Activated T-cell treated with anti-CD3 and anti-CD28 coated beads, Interleukin-2, amount 50 U/mL, for 1 hour (primary cell): ENCODE results near the gene AHCTF1.
"Not testable (repeated sequence)": the region's sequence is repeated elsewhere in the genome, so short reads cannot be mapped to it uniquely, and the experiment has no call there.

Experiments
- DNase-seq: peaks from one replicate; pipeline ENCODE4 v3.0.0-alpha.2; 2020

The AHCTF1 gene

DNA sequence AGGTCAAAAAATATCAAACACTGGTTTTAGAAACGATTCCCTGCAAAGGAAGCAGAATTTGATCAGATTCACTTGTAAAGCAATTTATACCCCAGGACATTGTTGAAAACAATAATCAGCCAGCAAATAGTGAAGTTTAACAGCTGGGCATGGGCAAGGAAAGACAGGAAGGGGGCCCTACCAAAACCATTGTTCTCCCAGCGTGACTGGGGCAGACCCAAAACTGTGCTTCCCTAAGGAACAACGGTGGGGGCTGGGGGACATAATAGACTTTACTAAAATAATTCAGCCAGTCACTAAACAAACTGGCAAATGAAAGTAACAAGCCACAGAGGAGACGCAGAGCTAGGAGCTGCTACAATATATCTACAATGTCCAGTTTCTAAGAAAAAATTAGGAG is 100.2 kb downstream of the AHCTF1 start:
- no peak for DNase-seq

DNA sequence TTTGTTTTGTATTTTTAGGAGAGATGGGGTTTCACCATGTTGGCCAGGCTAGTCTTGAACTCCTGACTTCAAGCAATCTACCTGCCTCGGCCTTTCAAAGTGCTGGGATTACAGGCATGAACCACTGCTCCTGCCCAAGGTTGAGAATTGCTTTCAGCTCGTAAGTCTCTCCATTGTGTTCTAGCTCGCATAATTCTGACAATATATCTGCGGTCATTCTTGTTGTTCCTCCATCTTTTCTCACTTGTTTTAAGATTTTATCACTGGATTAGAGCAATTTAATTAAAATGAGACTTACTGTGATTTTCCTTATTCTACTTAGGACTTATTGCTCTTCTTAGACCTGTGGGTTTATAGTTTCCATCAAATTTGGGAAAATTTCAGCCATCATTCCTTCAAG is 102.9 kb downstream of the AHCTF1 start:
- DNase-seq, result no peak

DNA sequence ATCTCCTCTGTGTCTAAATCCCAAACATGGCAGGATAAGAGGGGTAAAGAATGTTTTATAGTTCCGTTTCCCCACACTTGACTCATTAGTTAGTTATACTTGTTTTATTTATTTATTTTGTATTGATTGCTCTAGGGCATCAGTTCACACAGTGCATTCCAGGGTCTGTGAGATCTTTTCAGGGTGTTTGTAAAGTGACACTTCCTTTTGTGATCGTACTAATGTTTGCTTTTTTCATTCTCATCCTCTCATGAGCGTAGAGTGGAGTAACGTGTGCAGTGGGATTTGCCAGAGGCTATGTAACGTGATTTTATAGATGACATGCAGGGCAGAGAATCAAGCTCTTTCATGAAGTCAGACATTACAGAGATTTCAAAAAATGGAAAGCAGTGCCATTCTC is 104.4 kb downstream of the AHCTF1 start:
- no peak for DNase-seq

DNA sequence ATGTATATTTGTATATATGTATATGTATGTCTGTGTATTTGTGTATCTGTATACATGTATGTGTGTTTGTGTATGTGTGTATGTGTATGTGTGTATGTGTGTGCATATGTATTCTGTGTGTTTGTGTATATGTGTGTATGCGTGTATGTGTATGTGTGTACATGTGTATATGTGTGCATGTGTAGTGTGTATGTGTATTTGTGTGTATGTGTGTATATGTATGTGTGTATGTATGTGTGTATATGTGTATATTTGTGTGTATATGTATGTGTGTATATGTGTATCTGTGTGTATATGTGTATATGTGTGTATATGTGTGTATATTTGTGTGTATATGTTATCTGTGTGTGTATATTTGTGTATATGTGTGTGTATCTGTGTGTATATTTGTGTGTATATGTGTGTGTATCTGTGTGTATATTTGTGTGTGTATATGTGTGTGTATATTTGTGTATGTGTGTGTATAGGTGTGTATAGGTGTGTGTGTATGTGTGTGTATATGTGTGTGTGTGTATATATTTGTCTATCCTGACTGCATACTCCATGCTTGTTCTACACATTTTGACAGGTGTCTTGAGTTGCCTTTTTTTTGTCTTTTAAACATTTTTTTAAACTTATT is 106.1 kb downstream of the AHCTF1 start:
- DNase-seq, result no peak

DNA sequence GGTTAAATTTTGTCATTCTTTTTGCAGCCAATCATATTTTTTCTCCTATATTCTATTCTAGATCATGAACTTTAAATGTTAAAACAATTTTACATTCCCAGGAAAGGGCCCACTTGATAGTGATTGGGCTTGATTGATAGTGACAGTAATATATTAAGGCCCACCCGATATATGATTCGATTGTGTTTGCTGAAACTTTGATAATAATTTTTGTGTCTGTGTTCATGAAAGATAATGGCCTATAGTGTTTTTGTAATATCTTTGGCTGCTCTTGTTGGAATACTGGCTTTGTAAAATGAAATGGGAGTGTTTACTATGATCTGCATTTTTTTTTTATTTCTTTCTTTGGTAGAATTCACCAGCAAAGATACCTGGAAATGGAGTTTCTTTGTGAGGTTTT is 107.2 kb downstream of the AHCTF1 start:
- no peak for DNase-seq

DNA sequence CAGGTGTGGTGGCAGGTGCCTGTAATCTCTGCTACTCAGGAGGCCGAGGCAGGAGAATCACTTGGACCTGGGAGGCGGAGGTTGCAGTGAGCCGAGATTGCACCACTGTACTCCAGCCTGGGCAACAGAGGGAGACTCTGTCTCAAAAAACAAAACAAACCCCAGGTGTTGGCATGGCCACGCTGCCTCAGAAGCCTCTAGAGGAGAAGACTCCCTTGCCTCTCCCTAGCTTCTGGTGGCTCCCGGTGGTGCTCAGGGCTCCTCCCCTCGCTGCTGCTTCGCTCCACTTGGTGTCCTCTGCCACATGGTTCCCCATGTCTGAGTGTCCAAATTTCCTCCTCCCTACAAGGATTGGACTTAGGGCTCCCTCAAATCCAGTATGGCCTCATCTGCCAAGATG is 109.6 kb downstream of the AHCTF1 start:
- DNase-seq, result not testable (repeated sequence)

DNA sequence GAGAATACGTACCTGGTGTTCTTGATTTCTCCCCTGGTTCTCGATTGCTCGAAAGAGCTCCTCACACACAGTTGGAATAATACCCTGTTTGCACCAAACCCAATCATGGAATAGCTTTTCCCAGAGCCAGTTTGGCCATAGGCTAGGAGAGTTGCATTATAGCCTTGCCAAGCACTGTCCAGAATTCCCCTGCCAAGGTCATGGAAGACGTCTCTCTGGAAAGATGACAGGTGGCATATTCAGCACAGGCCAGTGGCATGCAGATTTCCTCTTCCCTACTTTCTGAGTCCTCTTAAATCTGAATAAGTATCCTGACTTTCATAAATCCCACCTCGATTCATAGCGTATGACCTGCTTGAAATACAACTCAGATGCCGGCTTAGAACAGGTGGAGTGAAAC is 111.1 kb downstream of the AHCTF1 start:
- DNase-seq, result no peak

DNA sequence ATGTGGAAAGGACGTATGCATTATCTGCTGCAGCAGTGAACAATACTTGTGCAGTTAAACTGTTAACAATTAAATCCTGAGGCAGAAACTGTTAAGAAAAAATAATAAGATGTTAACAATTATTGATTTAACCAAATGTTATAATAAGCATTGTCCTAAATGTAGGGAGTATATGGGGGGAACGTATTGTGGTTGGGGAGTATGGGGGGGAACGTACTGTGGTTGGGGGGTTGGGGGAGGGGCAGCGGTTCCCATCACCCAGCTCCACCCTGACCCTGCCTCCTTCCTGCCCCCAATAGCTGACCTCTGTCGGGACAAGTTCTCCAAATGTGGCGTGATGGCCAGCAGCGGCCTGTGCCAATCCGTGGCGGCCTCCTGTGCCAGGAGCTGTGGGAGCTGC is 114.0 kb downstream of the AHCTF1 start:
- DNase-seq, result not testable (repeated sequence)

DNA sequence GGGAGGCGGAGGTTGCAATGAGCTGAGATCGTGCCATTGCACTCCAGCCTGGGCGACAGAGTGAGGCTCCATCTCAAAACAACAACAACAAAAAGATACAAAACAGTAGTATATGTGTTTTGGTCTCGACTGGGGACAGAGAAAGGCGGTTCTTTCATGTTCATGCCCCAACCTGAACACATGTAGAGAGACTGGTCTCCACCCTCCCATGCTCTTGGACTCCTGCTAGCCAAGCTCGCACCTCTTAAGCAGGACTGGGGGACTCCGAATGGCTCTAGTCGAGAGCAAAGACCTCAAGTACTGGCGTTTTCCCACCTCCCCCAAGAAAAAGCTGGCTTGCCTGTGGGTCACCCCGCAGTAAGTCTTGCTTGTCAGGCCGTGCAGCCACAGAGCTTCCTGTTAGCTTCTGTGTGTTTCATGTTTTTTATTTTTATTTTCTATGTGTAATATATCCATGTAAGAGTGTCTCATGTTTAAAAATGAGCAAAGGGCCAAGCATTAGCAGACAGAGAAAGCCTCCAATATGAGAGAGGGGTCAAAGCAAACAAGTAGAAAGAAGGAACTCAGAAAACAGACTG is 116.0 kb downstream of the AHCTF1 start:
- DNase-seq, result no peak

DNA sequence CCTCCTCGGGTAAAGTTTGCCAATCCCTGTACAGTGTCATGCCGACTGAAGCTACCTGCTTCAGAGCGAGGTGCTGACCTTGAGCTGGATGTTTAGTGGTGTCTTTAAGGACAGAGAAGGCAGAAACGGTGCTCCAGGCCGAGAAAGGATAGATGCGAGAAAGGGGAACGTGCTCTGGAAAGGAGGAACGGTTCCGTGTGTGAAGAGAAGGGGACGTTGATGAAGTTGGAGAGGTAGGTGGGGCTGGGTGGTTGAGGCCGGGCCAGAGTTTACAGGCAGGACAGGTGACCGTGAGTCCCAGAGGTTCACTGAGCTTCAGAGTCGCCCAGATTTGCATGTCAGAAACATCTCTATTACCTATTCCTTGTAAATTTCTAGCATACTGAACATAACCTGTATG is 116.9 kb downstream of the AHCTF1 start:
- no peak for DNase-seq

DNA sequence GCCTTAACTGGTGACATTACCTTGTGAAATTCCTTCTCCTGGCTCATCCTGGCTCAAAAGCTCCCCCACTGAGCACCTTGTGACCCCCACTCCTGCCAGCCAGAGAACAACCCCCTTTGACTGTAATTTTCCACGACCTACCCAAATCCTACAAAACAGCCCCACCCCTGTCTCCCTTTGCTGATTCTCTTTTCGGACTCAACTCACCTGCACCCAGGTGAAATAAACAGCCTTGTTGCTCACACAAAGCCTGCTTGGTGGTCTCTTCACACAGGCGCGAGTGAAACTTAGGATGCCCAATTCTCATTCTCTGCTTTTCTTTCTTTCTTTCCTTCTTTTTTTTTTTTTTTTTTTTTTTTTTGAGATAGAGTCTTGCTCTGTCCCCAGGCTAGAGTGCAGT is 118.4 kb downstream of the AHCTF1 start:
- not testable (repeated sequence) for DNase-seq

DNA sequence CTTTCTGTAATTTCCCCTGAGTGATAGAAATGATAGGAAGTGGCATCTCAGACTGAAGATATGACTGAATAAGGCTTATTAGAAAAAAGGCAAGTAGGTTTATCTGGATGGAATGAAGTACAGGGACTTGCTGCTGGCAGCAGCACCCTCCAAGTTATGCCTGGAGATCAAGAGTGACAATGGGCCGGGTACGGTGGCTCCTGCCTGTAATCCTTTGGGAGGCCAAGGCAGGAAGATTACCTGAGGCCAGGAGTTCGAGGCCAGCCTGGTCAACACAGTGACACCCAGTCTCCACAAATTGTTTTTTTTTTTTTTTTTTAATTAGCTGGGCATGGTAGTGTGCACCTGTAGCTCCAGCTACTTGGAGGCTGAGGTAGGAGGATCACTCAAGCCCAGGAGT is 119.8 kb downstream of the AHCTF1 start:
- DNase-seq, result no peak

DNA sequence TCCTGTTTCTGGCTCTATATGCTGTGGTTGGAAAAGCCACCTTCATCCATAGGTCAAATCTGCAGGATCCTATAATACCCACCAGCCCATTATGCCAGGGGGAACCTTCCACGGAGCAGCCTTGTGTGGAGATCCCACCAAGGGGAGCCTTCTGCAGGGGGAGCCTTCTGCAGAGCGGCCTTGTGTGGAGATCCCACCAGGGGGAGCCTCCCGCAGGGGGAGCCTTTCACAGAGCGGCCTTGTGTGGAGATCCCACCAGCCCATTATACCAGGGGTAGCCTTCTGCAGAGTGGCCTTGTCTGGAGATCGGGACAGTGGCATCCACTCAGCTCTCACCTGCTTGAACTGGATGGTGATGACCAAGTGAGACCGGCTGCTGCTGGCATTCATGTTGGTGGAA is 122.3 kb downstream of the AHCTF1 start:
- DNase-seq, result no peak

DNA sequence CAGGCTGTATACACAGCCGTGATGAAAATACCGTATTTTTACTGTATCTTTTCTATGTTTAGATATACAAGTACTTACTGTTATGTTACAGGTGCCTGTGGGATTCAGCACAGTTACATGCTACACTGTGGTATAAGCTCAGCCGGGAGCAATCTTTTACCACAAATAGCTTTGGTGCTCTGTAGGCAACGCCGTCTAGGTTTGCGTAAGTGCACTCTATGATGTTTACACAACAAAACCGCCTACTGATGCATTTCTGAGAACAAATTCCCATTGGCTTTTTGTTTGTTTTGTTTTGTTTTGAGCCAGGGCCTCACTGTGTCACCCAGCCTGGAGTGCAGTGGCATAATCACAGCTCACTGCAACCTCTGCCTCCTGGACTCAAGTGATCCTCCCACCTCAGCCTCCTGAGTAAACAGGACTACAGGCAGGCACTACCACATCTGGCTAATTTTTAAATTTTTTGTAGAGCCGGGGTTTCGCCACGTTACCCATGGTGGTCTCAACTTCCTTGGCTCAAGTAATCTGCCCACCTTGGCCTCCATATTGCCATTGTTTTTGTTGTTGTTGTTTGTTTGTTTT is 126.5 kb downstream of the AHCTF1 start:
- no peak for DNase-seq

DNA sequence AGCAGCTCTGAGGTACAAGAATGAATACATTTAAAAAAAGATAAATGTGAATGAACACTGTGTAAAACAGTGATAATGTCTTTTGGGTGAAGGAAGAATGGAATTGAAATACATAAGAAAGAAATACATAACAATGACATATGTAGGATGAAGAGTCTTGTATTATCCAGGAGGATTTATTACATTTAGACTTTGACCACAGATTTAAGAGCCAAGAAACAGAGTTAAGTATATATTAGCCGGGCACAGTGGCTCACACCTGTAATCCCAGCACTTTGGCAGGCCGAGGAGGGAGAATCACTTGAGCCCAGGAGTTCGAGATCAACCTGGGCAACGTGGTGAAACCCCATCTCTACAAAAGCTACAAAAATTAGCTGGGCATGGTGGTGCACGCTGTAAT is 127.9 kb downstream of the AHCTF1 start:
- DNase-seq, result no peak

DNA sequence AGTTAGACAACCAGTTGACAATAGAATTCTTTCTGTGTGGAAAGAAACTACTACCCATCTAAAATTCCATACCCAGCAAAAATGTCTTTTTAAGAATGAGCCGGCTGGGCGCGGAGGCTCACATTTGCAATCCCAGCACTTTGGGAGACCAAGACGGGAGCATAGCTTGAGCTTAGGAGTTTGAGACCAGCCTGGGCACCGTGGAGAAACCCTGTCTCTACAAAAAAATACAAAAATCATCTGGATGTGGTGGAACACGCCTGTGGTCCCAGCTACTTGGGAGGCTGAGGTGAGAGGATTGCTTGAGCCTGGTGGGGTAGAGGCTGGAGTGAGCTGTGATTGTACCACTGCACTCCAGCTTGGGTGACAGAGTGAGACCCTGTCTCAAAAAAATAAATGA is 128.4 kb downstream of the AHCTF1 start:
- no peak for DNase-seq

DNA sequence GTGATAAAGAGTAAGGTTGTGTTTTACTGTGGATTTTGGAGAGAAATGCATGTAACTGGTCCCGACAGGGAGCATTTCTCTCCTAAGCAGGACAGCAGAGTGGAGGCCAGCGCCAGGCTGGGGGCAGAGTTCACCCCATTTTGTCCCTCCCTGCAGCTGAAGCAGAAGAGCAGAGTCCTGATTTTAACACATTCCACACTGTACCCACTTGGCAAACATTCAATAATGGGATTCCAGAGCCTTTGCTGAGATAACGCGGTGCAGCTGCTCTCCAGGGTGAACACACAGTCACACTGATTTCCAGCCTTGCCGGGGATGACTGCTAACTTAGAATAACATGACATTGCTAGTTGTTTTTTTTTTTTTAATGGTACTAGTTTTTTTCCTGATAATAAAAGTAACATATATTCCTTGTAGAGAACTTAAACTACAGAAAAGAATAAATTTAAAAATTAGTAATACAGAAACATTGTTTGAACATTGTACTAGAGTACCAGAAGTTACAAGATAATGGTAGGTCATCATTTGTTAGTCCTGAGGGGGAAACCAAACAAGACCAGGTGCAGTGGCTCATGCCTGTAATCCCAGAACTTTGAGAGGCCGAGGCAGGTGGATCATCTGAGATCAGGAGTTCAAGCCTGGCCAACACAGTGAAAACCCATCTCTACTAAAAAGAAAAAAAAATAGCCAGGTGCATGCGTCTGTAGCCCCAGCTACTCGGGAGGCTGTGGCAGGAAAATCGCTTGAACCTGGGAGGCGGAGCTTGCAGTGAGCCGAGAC is 130.3 kb downstream of the AHCTF1 start:
- DNase-seq, result no peak

DNA sequence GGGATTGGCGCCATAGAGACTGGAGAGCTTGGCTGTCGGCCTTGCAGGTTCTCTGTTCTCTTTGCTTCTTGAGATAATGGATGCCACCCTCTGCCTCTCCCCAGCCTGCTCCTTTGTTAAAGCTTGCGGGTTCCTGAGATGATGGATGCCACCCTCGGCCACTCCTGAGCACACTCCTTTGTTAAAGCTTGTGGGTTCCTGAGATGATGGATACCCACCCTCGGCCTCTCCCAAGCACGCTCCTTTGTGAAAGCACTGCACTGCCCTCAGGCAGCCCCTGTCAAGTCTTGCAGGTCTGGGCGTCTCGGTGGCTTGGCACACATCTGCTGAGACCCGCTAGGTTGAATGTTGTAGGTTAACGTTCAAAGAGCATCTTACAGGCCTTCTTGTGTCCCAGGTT is 131.0 kb downstream of the AHCTF1 start:
- no peak for DNase-seq

DNA sequence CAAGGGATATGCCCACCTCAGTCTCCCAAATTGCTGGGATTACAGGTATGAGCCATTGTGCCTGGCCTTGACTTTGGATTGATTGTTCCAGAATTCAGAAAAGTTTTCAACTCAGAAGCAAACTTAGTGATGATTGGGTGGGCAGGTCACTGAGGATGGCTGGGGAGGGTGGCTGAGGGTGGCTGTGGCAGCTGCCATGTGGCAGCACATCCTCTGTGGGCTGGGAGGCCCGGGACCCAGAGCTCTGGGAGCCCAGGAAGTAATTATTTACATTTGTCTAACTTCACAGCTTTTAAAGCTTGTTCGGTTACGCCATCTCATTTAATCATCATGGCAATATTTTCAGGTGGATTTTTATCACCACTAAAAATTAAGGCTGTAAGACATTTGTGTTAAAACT is 131.4 kb downstream of the AHCTF1 start:
- DNase-seq, result no peak

DNA sequence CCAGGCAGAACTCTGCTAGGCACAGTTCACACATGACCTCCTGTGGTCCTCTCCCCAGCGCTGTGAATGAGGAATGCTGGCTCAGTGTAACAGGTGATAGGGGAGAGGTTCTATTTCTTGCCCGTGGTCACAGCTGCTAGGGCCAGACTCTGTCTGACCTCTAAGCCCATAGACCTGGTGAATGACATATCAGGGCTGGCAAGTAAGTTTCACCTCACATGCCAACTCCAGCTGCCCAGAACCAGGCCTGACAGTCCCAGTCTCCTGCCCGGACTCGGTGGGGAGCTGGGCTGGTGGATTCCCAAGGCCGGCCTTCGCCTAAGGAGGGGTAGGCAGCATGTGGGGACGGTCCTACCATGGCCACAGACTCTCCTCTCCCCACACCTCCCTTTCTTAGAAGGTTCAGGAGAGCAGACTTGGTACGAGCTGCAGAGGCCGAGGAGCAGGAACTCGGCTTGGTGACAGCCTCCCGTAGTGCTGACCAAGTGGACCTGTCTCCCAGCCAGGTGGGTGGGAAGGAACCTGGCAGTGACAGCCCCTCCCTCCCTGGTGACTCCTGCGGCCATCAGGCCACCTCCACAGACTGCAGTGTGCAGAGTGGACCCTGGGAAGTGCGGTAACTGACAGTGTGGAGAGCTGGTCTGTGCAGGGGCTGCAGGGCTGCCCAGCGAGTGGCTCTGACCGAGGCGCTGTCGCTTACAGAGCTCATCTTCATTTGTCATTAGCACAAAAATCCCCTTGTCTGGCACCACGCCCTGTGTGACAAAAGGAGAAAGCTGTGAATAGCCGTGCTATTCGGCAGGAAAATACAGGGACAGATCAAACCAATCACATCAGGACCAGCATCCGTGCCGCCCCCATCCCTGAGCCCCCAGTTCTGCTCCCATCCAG is 132.9 kb downstream of the AHCTF1 start:
- no peak for DNase-seq

DNA sequence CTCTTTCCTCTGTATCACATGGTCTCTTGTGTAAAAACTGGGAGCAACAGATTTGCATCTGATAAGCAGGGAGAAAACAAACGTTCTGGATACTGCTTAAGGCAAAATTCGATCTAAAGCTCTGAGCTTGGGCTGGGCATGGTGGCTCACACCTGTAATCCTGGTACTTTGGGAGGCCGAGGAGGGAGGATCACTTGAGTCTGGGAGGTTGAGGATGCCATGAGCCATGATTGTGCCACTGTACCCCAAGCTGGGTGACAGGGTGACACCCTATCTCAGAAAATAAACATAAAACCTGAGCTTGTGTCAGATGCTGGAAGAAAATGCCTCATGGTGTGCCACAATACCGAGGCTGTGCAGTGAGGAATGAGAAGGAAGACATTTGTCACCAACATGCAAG is 133.6 kb downstream of the AHCTF1 start:
- no peak for DNase-seq

DNA sequence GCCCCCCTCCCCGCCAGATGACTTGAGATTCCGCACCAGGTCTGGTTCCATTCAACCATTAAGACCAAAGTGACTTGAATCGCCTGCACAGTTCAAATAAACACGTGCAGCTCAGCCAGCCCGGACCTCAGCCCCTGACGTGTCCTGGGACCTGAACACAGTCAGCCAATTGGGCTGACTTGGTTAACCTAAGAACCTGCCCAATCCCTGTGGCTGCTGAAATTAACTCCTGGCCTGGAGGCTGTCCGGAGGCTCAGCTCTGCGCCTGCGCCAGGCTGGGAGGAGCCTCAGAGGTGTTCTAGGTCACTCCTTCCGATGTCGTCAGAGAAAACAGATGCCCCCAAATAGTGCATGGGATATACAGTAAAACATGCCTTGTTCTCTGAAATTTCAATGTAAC is 134.2 kb downstream of the AHCTF1 start:
- no peak for DNase-seq

DNA sequence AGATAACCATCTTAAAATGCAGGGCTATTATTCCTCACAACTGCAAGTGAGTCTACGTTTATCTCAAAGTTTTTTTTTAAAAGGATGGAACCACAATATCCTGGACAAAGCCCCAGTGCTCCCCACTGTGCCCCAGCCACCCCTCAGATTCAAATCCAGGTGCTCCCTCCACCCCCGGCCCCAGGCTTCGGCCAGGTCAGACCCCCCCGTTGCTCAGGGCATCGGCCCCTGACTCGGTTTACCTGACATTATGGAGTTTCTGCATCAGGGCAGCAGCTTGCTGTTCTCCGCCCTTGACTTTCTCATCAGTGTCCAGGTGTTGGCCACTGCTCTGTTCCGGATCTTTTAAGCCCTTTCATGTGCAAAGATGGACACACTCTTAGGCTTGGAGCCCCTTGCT is 134.6 kb downstream of the AHCTF1 start:
- DNase-seq, result no peak
